ENCODE measurements around the gene CHN2.

DNA sequence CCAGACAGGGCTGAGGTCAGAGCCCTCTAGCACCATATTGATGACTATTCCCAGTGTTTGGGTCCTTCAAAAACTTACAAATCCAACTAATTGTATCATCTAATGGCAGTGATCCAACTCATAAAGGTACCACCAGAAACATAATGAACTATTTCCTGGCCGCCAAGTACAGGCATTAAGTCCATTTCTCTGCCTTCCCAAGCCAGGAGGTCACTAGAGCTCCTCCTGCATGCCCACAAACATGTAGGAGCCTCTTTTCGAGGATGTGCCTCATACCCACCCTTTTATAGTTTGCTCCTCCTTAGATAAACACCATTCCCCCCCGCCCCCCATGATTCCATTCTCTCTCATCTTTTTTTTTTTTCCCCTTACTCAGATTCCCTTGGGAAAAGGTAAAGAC is 91.3 kb downstream of the CHN2 start:
- TF ChIP-seq REST (IDR thresholded peaks at IDR 0.05; ENCODE audit: insufficient read depth in 1 of 2, low read depth in 2 of 2, low read length in 1 of 2) (no peak), CTCF (IDR thresholded peaks at IDR 0.05) (no peak)

Data from Panc1 (cell line).